ENCODE results near the gene ZNF814.

Gene ZNF814

DNA sequence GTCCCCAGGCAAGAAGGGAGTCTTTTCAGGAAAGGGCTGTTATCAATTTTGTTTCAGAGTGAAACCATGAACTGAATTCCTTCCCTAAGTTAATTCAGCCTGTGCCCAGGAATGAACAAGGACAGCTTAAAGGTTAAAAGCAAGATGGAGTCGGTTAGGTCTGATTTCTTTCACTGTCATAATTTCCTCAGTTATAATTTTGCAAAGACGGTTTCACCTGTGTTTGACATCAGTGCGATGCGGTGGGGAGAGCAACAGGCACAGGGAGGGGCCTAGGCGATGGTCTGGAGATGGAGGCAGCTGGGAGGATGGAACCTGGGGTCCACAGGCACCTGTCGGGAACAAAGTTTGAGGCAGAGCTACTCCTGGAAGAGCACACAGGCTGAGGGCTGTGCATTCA lies 68.2 kb downstream of the ZNF814 start:
- Histone ChIP-seq H3K4me3 (ENCODE audit: low read depth in 1 of 2, low read length in 2 of 2) (peak overlapping the region; percentile 89 to 95; a peak in 3 of 4 replicates), H3K79me2 (ENCODE audit: insufficient read depth, low read length) (peaks cover 75% of the 10 kb centered on the region), H4K20me1 (ENCODE audit: insufficient read depth, low read length) (peaks cover 17% of the 10 kb centered on the region; the same call in 1 of the 2 replicates), H3K9me3 (ENCODE audit: insufficient read depth, low read length, severe bottlenecking) (no peaks in the 10 kb centered on the region), H3K9ac (ENCODE audit: low read depth, low read length) (peak overlapping the region; percentile 92), H3K36me3 (ENCODE audit: insufficient read depth, low read length) (peaks cover 36% of the 10 kb centered on the region), H3K4me1 (ENCODE audit: insufficient read depth, low read length) (peaks cover 27% of the 10 kb centered on the region), H3K4me2 (ENCODE audit: insufficient read depth, low read length) (peak overlapping the region; percentile 72), H2AFZ (ENCODE audit: low read depth, low read length) (no peak overlapping the region), H3K27ac (ENCODE audit: low read length) (peak overlapping the region; percentile 85), H3K27me3 (ENCODE audit: insufficient read depth, low read length, poor library complexity) (no peaks in the 10 kb centered on the region)
- DNase-seq (no peak), ATAC-seq (ENCODE audit: insufficient read depth, low read depth) (no peak)
- TF ChIP-seq, protein P1, sequence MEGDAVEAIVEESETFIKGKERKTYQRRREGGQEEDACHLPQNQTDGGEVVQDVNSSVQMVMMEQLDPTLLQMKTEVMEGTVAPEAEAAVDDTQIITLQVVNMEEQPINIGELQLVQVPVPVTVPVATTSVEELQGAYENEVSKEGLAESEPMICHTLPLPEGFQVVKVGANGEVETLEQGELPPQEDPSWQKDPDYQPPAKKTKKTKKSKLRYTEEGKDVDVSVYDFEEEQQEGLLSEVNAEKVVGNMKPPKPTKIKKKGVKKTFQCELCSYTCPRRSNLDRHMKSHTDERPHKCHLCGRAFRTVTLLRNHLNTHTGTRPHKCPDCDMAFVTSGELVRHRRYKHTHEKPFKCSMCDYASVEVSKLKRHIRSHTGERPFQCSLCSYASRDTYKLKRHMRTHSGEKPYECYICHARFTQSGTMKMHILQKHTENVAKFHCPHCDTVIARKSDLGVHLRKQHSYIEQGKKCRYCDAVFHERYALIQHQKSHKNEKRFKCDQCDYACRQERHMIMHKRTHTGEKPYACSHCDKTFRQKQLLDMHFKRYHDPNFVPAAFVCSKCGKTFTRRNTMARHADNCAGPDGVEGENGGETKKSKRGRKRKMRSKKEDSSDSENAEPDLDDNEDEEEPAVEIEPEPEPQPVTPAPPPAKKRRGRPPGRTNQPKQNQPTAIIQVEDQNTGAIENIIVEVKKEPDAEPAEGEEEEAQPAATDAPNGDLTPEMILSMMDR (IDR thresholded peaks at IDR 0.05; ENCODE audit: borderline replicate concordance, extremely low read depth, low read length, poor library complexity, severe bottlenecking) = no peak
- TF ChIP-seq EZH2 (IDR thresholded peaks at IDR 0.05; ENCODE audit: borderline replicate concordance, low read depth, low read length, severe bottlenecking) = no peak

DNA sequence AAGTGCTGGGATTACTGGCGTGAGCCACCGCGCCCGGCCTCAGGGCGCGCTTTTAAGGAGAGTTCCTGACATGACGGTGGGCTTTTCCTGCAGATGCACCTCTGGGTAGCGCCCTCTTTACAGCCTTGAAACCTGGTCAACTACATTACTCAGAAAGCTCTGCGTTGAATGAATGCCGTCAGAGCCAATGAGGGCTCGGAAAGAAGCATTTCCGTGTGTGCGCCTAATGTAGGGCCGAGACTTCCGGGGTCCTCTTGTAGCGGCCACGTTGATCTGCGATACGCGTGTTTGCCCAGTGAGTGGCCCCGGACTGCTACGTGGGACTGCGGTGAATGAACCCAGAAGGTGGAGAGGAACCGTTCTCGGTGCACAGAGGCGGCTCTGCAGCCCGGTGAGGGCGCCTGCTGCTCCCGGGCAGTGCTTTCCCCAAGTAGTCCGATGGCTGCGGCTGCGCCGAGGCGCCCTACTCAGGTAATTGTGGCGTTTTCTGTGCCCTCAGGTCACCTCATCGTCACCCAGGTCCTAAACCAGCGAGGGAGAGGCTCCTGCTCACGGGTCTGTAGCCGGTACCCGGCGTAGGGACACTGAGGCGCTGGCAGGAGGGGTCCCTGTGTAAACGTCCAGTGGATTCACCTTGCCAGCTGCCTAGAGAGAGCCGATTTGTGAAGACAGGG lies 69.2 kb downstream of the ZNF814 start:
- Histone ChIP-seq H3K36me3 (ENCODE audit: insufficient read depth, low read length) (peaks cover 31% of the 10 kb centered on the region), H3K9me3 (ENCODE audit: insufficient read depth, low read length, severe bottlenecking) (no peaks in the 10 kb centered on the region), H3K4me2 (ENCODE audit: insufficient read depth, low read length) (peak overlapping the region; percentile 72), H3K27me3 (ENCODE audit: insufficient read depth, low read length, poor library complexity) (no peaks in the 10 kb centered on the region), H3K79me2 (ENCODE audit: insufficient read depth, low read length) (peaks cover 66% of the 10 kb centered on the region), H3K27ac (ENCODE audit: low read length) (peak overlapping the region; percentile 85), H4K20me1 (ENCODE audit: insufficient read depth, low read length) (peaks cover 17% of the 10 kb centered on the region; the same call in 1 of the 2 replicates), H3K4me3 (ENCODE audit: low read depth in 1 of 2, low read length in 2 of 2) (peak overlapping the region; percentile 89 to 95), H2AFZ (ENCODE audit: low read depth, low read length) (peak overlapping the region; percentile 96), H3K4me1 (ENCODE audit: insufficient read depth, low read length) (peaks cover 31% of the 10 kb centered on the region), H3K9ac (ENCODE audit: low read depth, low read length) (peak overlapping the region; percentile 92)
- TF ChIP-seq EZH2 (IDR thresholded peaks at IDR 0.05; ENCODE audit: borderline replicate concordance, low read depth, low read length, severe bottlenecking) = no peak
- TF ChIP-seq, protein P1 (IDR thresholded peaks at IDR 0.05; ENCODE audit: borderline replicate concordance, extremely low read depth, low read length, poor library complexity, severe bottlenecking) = peak; percentile 39
- peak; percentile 92 for ATAC-seq (ENCODE audit: insufficient read depth, low read depth)
- DNase-seq = peak; percentile 89

DNA sequence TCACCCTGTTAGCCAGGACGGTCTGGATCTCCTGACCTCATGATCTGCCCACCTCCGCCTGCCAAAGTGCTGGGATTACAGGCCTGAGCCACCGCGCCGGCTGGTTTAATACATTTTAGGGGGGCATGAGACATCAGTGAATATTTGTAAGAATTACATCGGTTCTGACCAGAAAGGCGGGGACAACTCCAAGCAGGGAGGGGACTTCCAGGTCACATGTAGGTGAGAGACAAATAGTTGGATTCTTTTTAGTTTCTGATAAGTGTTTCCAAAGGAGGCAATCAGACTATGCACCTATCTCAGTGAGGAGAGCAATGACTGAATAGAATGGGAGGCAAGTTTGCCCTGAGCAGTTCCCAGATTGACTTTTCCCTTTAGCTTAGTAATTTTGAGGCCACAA lies 70.5 kb downstream of the ZNF814 start:
- no peak for ATAC-seq (ENCODE audit: insufficient read depth, low read depth)
- Histone ChIP-seq H3K79me2 (ENCODE audit: insufficient read depth, low read length) (peaks cover 66% of the 10 kb centered on the region), H2AFZ (ENCODE audit: low read depth, low read length) (peak overlapping the region; percentile 96; the same call in 1 of the 2 replicates), H3K27ac (ENCODE audit: low read length) (0 out of 2 replicates have a peak overlapping the region, but pooled peaks have one; percentile 85), H3K4me3 (ENCODE audit: low read depth in 1 of 2, low read length in 2 of 2) (peak overlapping the region in 1 of 2 experiments; percentile 95; a peak in 2 of 4 replicates), H3K4me1 (ENCODE audit: insufficient read depth, low read length) (peaks cover 41% of the 10 kb centered on the region), H3K4me2 (ENCODE audit: insufficient read depth, low read length) (peak overlapping the region; percentile 72), H3K9me3 (ENCODE audit: insufficient read depth, low read length, severe bottlenecking) (no peaks in the 10 kb centered on the region), H3K27me3 (ENCODE audit: insufficient read depth, low read length, poor library complexity) (no peaks in the 10 kb centered on the region), H3K9ac (ENCODE audit: low read depth, low read length) (peak overlapping the region; percentile 92; the same call in 1 of the 2 replicates), H4K20me1 (ENCODE audit: insufficient read depth, low read length) (peaks cover 16% of the 10 kb centered on the region; the same call in 1 of the 2 replicates), H3K36me3 (ENCODE audit: insufficient read depth, low read length) (peaks cover 20% of the 10 kb centered on the region)
- DNase-seq = no peak
- TF ChIP-seq, protein P1 (IDR thresholded peaks at IDR 0.05; ENCODE audit: borderline replicate concordance, extremely low read depth, low read length, poor library complexity, severe bottlenecking) = no peak
- TF ChIP-seq EZH2 (IDR thresholded peaks at IDR 0.05; ENCODE audit: borderline replicate concordance, low read depth, low read length, severe bottlenecking) = no peak
